WI38 (cell line): ENCODE results near the gene NBL1.

Experiments
- H3K4me3 ChIP-seq: 2 replicates; pipeline ENCODE4 v1.5.1; 2011; ENCODE audit warnings: low read depth, mild to moderate bottlenecking, control low read depth, low read length
- TF ChIP-seq, protein P1 (sequence below): IDR thresholded peaks from 2 replicates; pipeline ENCODE4 v1.5.1; 2012; ENCODE audit warnings: low read depth, mild to moderate bottlenecking, control low read depth, low read length

The NBL1 gene

DNA sequence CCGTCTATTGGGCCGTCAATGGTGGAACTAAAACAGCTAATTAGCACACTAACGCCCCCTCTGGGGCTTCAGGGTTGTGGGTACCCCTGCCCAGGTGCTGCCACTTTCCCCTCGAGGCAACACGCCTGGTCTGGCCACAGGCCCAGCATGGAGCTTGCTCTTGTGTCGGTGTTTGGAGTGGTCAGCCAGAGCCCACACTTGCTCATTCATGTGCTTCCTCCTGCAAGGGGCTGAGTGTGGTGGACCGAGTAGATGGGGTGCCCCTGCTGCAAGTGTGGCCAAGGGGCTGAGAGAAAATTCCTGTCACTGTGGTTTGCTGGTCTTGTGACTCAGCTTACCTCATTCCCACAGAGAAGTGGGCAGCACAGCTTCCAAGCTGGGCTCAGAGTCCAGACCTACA lies 46.2 kb downstream of the NBL1 start:
- TF ChIP-seq, protein P1, sequence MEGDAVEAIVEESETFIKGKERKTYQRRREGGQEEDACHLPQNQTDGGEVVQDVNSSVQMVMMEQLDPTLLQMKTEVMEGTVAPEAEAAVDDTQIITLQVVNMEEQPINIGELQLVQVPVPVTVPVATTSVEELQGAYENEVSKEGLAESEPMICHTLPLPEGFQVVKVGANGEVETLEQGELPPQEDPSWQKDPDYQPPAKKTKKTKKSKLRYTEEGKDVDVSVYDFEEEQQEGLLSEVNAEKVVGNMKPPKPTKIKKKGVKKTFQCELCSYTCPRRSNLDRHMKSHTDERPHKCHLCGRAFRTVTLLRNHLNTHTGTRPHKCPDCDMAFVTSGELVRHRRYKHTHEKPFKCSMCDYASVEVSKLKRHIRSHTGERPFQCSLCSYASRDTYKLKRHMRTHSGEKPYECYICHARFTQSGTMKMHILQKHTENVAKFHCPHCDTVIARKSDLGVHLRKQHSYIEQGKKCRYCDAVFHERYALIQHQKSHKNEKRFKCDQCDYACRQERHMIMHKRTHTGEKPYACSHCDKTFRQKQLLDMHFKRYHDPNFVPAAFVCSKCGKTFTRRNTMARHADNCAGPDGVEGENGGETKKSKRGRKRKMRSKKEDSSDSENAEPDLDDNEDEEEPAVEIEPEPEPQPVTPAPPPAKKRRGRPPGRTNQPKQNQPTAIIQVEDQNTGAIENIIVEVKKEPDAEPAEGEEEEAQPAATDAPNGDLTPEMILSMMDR = no peak

DNA sequence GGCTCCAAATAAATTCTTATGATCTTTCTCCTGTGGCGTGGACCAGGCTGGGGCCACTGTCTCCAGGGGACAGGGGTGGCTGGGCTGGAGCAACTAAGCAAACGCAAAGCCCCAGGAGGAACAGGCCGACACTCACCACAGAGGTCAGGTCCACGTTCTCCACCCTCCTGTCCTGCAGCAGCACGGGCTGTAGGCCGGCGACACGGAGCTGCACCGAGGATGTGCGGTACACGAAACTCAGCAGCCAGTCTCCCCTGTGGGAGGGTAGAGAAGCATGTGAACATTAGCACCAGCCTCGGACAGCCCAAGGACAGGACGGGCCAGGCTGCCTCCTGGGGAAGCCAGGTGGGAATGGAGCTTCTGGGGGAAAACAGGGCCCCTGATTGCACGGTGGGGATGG lies 50.2 kb downstream of the NBL1 start:
- TF ChIP-seq, protein P1 = no peak

More for the DNA sequence above, 46.2 kb downstream of the NBL1 start:
- no peak overlapping the region for H3K4me3 ChIP-seq

DNA sequence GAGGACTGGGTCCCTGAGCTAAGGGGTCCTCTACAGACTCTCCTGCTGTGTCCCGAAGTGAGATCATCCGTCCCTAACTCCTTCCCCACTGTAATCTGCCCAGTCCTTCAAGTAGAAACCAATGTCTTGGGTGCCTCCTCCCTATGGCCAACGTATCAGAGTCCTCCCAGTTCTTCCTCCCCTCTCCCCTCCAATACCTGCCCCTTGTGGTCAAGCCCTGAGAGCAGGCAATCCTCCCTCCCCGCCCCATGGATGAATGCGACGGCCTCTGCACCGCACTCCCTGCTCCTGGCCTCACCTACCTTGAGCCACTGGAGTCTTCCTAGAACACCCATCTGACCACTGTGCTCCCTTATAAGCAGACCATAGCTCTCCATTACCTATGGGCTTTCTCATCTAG lies 51.7 kb downstream of the NBL1 start:
- no peak overlapping the region for H3K4me3 ChIP-seq
- TF ChIP-seq, protein P1 = no peak

More for the DNA sequence above, 50.2 kb downstream of the NBL1 start:
- H3K4me3 ChIP-seq = no peak overlapping the region

DNA sequence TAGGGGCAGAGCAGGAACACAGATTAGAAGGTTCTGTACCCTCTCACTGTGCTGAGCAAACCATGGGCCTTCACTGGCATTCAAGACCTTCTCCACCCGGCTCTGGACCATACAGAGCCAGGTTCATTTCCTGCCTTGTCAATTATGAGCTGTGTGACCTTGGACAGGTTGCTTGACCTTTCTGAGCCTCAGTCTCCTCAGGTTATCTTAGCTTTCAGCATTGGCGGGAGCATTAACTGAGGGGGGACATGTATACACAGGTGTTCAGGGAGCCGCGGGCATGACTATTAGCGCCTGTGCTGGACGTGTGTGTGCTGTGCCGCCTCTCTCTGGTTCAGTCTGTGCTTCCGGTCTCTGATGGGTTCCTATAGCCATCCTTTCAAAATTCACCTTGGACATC lies 52.7 kb downstream of the NBL1 start:
- TF ChIP-seq, protein P1 = no peak
- H3K4me3 ChIP-seq = no peak overlapping the region

DNA sequence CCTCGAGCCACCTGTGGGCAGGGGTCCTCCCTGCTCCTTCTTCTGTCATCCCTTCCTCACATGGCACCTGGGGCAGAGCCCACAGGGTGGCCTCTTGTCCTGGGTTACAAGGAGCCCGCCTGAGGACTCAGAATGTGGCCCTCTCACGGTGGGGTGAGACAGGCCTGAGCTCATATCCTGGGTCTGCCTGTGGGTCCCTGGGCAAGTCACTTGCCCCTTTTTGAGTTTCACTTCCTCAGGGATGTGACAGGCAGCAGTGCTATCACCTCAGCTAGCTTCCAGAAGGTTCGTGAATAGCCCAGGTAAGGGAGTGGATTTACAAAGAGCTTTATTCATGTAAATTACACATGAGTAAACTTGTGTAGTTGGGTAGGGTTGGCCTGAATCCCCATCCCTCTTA lies 54.1 kb downstream of the NBL1 start:
- TF ChIP-seq, protein P1 = no peak

DNA sequence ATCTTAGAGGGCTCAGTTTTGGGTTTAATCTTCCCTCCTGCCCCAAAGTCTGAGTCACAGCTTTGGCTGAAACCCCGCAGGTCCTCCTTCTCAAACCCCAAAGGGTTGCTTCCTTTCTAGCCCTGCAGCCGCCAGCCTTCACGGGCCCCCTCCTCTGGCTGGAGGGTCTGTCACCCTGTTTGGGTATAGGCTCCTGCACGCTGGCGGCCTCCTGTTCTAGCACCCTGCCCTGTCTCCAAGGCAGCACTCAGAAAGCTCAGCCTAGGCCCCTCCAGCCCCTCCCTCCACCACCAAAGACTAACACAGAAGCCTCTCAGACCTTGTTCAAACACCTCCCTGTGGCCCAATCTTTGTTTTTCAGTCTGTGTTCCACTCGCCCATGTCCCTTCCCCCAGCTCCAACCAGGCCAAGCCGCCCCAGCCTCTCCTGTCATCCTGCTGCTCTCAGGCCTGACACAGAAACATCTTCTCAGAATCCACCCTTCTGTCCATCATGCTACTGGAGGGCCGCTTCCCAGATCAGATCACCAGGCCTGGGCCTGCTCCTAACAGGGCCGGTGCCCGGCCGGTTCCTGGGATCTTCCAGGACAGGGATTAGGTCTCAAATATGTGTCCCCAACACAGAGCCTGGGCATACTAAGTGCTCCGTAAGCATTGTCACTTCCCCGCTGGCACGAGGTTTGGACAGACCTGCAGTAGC lies 56.1 kb downstream of the NBL1 start:
- TF ChIP-seq, protein P1 = no peak
- H3K4me3 ChIP-seq = no peak overlapping the region

More for the DNA sequence above, 54.1 kb downstream of the NBL1 start:
- no peak overlapping the region for H3K4me3 ChIP-seq

DNA sequence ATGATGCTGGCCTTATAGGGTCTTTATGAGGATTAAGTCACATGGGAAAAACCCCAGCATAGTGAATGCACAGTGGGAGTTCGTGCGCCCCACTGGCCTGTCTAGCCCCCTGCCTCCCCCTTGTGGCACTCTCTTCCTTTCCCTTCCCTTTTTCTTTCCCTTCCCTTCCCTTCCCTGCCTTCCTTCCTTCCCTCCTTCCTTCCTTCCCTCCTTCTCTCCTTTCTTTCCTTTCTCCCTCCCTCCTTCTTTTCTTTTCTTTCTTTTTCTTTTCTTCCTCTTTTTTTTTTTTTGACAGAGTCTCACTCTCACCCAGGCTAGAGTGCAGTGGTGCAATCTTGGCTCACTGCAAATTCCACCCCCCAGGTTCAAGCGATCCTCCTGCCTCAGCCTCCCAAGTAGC lies 59.2 kb downstream of the NBL1 start:
- TF ChIP-seq, protein P1 = no peak
- no peak overlapping the region for H3K4me3 ChIP-seq
